ENCODE measurements around the gene PDPR. TPM values are rescaled to one million over a fixed set of nuclear protein-coding genes. Genes with fewer than 3 reads are reported as not detected.

PDPR gene
- total RNA-seq, 1 donor from 2014 or later, result 8.4 TPM

DNA sequence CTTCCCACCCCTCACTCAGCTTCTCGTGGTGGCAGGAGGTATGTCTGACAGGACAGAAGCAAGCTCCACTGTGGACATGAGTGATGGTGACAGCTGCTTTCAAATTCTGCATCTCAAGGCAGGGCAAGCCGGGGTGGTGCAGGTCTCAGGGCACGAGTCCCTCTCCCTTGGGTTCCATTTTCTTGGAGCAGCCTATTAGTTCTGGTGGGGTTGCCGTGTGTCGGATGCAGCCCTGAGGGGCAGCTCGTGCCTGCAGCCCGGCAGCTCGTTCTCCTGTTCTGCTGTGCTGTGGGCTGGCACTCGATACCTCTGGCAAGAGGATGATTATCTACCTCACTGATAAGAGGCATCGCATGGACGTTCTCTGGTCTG, 43.0 kb downstream of the PDPR start:
- FAIRE-seq, result no peak
- TF ChIP-seq, protein P1, sequence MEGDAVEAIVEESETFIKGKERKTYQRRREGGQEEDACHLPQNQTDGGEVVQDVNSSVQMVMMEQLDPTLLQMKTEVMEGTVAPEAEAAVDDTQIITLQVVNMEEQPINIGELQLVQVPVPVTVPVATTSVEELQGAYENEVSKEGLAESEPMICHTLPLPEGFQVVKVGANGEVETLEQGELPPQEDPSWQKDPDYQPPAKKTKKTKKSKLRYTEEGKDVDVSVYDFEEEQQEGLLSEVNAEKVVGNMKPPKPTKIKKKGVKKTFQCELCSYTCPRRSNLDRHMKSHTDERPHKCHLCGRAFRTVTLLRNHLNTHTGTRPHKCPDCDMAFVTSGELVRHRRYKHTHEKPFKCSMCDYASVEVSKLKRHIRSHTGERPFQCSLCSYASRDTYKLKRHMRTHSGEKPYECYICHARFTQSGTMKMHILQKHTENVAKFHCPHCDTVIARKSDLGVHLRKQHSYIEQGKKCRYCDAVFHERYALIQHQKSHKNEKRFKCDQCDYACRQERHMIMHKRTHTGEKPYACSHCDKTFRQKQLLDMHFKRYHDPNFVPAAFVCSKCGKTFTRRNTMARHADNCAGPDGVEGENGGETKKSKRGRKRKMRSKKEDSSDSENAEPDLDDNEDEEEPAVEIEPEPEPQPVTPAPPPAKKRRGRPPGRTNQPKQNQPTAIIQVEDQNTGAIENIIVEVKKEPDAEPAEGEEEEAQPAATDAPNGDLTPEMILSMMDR (IDR thresholded peaks at IDR 0.05; ENCODE audit: insufficient read depth, low read length, severe bottlenecking), result no peak

DNA sequence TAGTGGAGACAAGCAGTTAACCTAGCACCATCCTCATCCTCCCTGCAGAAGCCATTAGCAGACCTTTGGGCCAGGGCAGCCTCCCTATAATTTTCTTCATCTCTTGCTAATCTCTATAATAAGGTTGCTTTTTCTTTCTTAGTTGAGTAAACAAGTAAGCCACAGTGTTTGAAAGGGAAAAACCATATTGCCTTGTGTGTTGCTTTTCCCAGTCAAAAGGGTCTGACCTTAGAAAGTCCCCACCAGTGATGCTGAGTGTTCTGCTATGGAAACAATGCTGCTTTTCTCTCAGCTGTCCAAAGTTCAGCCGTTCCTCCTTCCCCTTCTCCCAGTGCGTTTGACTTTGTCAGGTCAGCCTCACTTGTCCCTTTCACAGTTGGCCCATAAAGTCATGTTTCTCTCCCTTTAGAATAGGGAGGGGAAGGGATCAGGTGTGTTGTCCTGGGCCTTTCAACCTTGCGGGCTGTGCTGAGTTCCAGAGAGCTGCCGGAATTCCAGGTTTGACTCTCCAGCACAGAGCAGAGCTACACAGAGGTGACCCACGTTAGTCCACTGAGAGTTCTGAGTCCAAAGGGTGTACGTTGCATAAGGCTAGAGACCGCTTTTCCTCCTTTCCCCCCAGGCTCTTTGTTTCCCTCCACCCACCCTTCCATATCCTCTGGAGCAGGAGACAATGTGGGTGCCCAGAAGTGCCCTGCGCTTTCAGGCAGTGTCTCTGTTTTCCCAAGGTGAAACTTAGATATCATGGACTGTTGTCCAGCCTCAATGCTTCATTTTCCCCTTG, 43.5 kb downstream of the PDPR start:
- Histone ChIP-seq H3K4me3 (ENCODE audit: low read depth, low read length) (no peak overlapping the region), H3K27me3 (ENCODE audit: control insufficient read depth, insufficient read depth, low read length) (no peaks in the 10 kb centered on the region), H3K36me3 (ENCODE audit: control insufficient read depth, insufficient read depth, low read length) (peaks cover 18% of the 10 kb centered on the region)
- DNase-seq (ENCODE audit: low read depth), result no peak
- no peak for FAIRE-seq
- TF ChIP-seq, protein P1 (IDR thresholded peaks at IDR 0.05; ENCODE audit: insufficient read depth, low read length, severe bottlenecking), result no peak

More for the DNA sequence above, 43.0 kb downstream of the PDPR start:
- peaks cover 18% of the 10 kb centered on the region for H3K36me3 ChIP-seq (ENCODE audit: control insufficient read depth, insufficient read depth, low read length)
- no peaks in the 10 kb centered on the region for H3K27me3 ChIP-seq (ENCODE audit: control insufficient read depth, insufficient read depth, low read length)
- no peak overlapping the region for H3K4me3 ChIP-seq (ENCODE audit: low read depth, low read length)
- DNase-seq (ENCODE audit: low read depth), result no peak

DNA sequence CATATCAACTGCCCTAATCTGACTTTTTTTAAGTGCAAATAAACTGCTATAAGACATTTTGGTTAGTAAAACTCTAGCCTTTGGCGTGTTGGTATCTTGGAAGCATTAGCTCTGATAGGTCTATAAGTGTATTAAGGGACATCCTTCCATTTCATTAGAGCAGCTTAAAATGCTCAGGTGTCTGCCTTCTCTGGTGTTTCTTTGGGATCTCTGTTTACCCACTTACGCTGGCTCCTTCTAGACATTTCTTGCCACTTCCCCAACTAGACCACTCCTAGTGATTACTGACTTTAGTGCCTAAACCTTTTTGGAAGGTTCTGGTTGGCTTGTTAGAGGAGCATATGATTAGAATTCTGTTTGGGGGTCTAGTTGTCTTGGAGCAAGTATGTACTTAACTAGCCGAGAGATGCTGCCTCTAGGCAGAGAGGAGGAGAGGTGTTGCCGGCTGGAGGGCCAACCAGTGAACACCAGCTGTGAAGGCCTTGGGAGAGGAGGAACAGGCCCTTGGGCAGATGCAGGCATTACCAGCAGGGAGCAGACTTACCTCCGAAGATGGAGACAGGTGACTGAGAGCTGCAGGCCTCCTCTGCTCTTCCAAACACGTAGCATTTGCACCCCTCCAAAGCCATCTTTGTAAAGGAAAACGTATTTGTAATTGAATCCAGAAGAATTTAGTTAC, 44.3 kb downstream of the PDPR start:
- H3K36me3 ChIP-seq (ENCODE audit: control insufficient read depth, insufficient read depth, low read length), result peaks cover 15% of the 10 kb centered on the region
- H3K4me3 ChIP-seq (ENCODE audit: low read depth, low read length), result no peak overlapping the region
- FAIRE-seq, result no peak
- TF ChIP-seq, protein P1 (IDR thresholded peaks at IDR 0.05; ENCODE audit: insufficient read depth, low read length, severe bottlenecking), result peak; percentile 1
- no peaks in the 10 kb centered on the region for H3K27me3 ChIP-seq (ENCODE audit: control insufficient read depth, insufficient read depth, low read length)
- DNase-seq (ENCODE audit: low read depth), result no peak

DNA sequence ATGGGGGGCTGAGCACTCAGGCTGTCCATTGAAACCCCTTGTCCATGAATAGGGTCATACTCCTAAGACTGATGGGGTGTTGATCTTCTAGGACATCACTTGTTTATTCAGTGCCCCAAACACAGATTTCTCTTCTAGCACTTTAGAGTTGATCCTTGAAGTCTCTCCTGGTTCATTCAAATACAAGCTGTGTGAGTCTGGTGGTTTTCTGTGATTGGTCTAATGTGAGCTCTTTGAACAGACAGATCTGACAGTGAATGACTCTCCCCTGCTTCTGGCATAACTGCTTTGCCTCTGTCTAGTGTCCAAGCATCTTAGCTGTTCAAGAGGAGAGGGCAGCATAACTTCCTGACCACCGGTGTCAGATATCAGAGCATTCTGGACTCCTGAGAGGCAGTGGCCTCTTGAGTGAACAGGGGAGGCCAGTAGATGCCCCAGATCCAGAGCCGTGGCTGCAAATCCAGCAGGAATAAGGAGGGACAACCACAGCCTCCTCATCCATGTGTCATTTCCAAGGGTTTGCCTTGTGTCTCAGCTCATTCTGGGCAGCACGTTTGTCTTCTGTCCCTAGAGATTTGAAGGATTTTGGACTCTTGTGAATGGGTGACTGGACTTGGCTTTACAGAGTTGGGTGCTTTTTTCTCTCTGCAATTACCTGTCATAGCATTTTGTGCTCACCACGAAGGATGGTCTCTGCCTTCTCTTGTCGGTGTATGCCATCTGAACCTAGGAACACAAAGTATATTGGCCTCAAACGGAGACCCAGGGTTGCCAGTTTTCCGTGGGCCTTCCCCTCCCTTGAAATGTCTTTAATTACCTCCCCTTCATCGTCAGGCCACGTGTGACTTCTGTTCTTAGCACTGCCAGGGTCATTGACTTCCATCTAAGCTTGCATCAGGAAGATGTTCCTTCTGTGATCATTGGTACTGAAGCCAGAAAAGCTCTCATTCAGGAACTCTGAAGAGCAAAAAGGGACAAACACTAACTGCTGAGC, 45.5 kb downstream of the PDPR start:
- DNase-seq (ENCODE audit: low read depth), result no peak
- H3K4me3 ChIP-seq (ENCODE audit: low read depth, low read length), result no peak overlapping the region
- no peak for FAIRE-seq
- H3K36me3 ChIP-seq (ENCODE audit: control insufficient read depth, insufficient read depth, low read length), result peaks cover 15% of the 10 kb centered on the region
- TF ChIP-seq, protein P1 (IDR thresholded peaks at IDR 0.05; ENCODE audit: insufficient read depth, low read length, severe bottlenecking), result no peak
- no peaks in the 10 kb centered on the region for H3K27me3 ChIP-seq (ENCODE audit: control insufficient read depth, insufficient read depth, low read length)

DNA sequence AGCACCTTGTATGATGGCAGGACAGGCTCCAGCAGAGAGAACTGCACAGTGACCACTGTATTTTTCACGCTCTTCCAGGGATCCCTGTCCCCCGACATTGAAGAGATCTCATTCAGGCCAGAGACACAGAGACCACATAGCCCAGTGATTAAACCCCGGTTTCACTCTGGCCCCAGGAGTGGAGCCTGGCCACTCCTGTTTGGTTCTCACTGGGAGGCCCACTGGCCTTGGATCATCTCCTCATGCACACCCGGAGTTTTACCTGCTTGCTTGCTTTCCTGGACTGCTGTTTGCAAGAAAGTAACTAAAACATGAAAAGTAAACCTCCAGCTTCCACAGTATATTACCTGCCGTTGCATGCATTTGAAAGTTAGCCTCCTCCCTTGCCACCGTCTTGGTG, 46.3 kb downstream of the PDPR start:
- FAIRE-seq, result no peak
- no peak for DNase-seq (ENCODE audit: low read depth)
- H3K36me3 ChIP-seq (ENCODE audit: control insufficient read depth, insufficient read depth, low read length), result peaks cover 15% of the 10 kb centered on the region
- no peak overlapping the region for H3K4me3 ChIP-seq (ENCODE audit: low read depth, low read length)
- TF ChIP-seq, protein P1 (IDR thresholded peaks at IDR 0.05; ENCODE audit: insufficient read depth, low read length, severe bottlenecking), result no peak
- H3K27me3 ChIP-seq (ENCODE audit: control insufficient read depth, insufficient read depth, low read length), result no peaks in the 10 kb centered on the region
